SK-N-MC (cell line): ENCODE measurements around the gene EFNB2.

Experiments
- EZH2 ChIP-seq: fragments of 200-600 bp; sonication (generic); IDR thresholded peaks from one replicate; pipeline ENCODE4 v1.6.1; 2017; ENCODE audit warnings: antibody characterized with exemption
- FOXP2 ChIP-seq: optimal IDR thresholded peaks from 2 replicates; pipeline ENCODE3; 2011; ENCODE audit warnings: mild to moderate bottlenecking, moderate library complexity; ENCODE audit not compliant: insufficient read depth; ENCODE audit errors: extremely low read length, control extremely low read depth
- POLR2AphosphoS5 ChIP-seq: IDR thresholded peaks from 2 replicates; pipeline ENCODE4 v1.6.1; 2012; ENCODE audit warnings: mild to moderate bottlenecking, low read depth, low read length, borderline replicate concordance

GRCh38 chr13:106517109-106517847 is 18.2 kb downstream of the EFNB2 start:
- TF ChIP-seq EZH2 = no peak
- no peak for TF ChIP-seq POLR2AphosphoS5
- TF ChIP-seq FOXP2 = no peak
